HEK293 (cell line): ENCODE results near the gene PHACTR1.

Experiments used
- CTCF ChIA-PET: fragments of 350-600 bp; formaldehyde crosslinking; extraction: SDS; loops from one replicate; lab custom pipeline; 2021; ENCODE audit warnings: antibody characterized with exemption; lab: Yijun Ruan, JAX
- POLR2A ChIA-PET: fragments of 300-600 bp; formaldehyde crosslinking; extraction: SDS; loops from one replicate; lab custom pipeline; 2020; ENCODE audit warnings: antibody characterized with exemption, inconsistent platforms; lab: Yijun Ruan, JAX
- H3K27ac ChIP-seq: fragments of 200-500 bp; sonication (Bioruptor generic); 2 replicates; pipeline ENCODE4 v1.5.1; 2014; ENCODE audit warnings: low read depth, low read length, control low read depth, inconsistent platforms; ENCODE audit errors: extremely low read depth
- H3K36me3 ChIP-seq, 2 experiments: fragments of 200-500 bp in 1 of 2; sonication (Bioruptor generic) in 1 of 2; 1 replicate in 1 of 2; 2 replicates in 1 of 2; pipeline ENCODE4 v1.5.1; 2014 to 2017; ENCODE audit warnings: inconsistent platforms in 2 of 2, low read length in 2 of 2; ENCODE audit not compliant: control insufficient read depth in 2 of 2, insufficient read depth in 1 of 2
- H3K4me1 ChIP-seq: fragments of 200-500 bp; sonication (Bioruptor generic); 2 replicates; pipeline ENCODE4 v1.5.1; 2014; ENCODE audit warnings: mild to moderate bottlenecking, low read length, inconsistent platforms; ENCODE audit not compliant: control insufficient read depth, insufficient read depth
- H3K4me3 ChIP-seq: 2 replicates; pipeline ENCODE4 v1.5.1; 2011; ENCODE audit warnings: low read depth, mild to moderate bottlenecking, control low read depth, low read length, moderate library complexity
- H3K9me3 ChIP-seq: fragments of 200-500 bp; sonication (Bioruptor generic); 2 replicates; pipeline ENCODE4 v1.5.1; 2014; ENCODE audit warnings: low read depth, low read length, inconsistent platforms; ENCODE audit not compliant: control insufficient read depth, insufficient read depth
- HOXC10 ChIP-seq: sonication (generic); formaldehyde crosslinking; IDR thresholded peaks from 2 replicates; pipeline ENCODE4 v1.8.1; 2023; ENCODE audit warnings: mild to moderate bottlenecking, missing genetic modification reagents
- KLF9 ChIP-seq: fragments of 450-650 bp; formaldehyde crosslinking; IDR thresholded peaks from 2 replicates; pipeline ENCODE4 v1.5.1; 2016; ENCODE audit warnings: missing biosample characterization, missing genetic modification characterization, low read depth
- RBAK ChIP-seq: fragments of 450-650 bp; formaldehyde crosslinking; IDR thresholded peaks from 2 replicates; pipeline ENCODE4 v1.5.1; 2016; ENCODE audit warnings: missing biosample characterization, missing genetic modification characterization
- REPIN1 ChIP-seq: fragments of 450-650 bp; formaldehyde crosslinking; IDR thresholded peaks from 2 replicates; pipeline ENCODE4 v1.5.1; 2017; ENCODE audit warnings: missing biosample characterization, missing genetic modification characterization, low read depth
- SCRT1 ChIP-seq: fragments of 450-650 bp; formaldehyde crosslinking; IDR thresholded peaks from 2 replicates; pipeline ENCODE4 v1.5.1; 2016; ENCODE audit warnings: missing biosample characterization, missing genetic modification characterization, borderline replicate concordance
- YY2 ChIP-seq: fragments of 450-650 bp; formaldehyde crosslinking; IDR thresholded peaks from 2 replicates; pipeline ENCODE4 v1.5.1; 2016; ENCODE audit warnings: missing biosample characterization, missing genetic modification characterization
- ZBTB21 ChIP-seq: fragments of 450-650 bp; formaldehyde crosslinking; IDR thresholded peaks from 2 replicates; pipeline ENCODE4 v1.5.1; 2017; ENCODE audit warnings: missing biosample characterization, missing genetic modification characterization
- ZFP37 ChIP-seq: fragments of 450-650 bp; formaldehyde crosslinking; IDR thresholded peaks from 2 replicates; pipeline ENCODE4 v1.5.1; 2016; ENCODE audit warnings: missing biosample characterization, missing genetic modification characterization
- ZFP69B ChIP-seq: fragments of 450-650 bp; formaldehyde crosslinking; IDR thresholded peaks from 2 replicates; pipeline ENCODE4 v1.5.1; 2016; ENCODE audit warnings: missing biosample characterization, missing genetic modification characterization
- ZNF2 ChIP-seq: fragments of 450-650 bp; formaldehyde crosslinking; IDR thresholded peaks from 2 replicates; pipeline ENCODE4 v1.5.1; 2016; ENCODE audit warnings: missing biosample characterization, missing genetic modification characterization
- ZNF211 ChIP-seq: fragments of 450-650 bp; formaldehyde crosslinking; IDR thresholded peaks from 2 replicates; pipeline ENCODE4 v1.5.1; 2016; ENCODE audit warnings: low read depth, missing biosample characterization, missing genetic modification characterization
- ZNF24 ChIP-seq: fragments of 450-650 bp; formaldehyde crosslinking; IDR thresholded peaks from 2 replicates; pipeline ENCODE4 v1.5.1; 2016; ENCODE audit warnings: missing biosample characterization, missing genetic modification characterization
- ZNF274 ChIP-seq, 2 experiments: fragments of 200-500 bp in 1 of 2; fragments of 450-650 bp in 1 of 2; sonication (Bioruptor generic) in 1 of 2; formaldehyde crosslinking in 1 of 2; IDR thresholded peaks; 2 replicates each; pipeline versions ENCODE4 v1.5.1 to v1.6.1; 2014 to 2016; ENCODE audit warnings: borderline replicate concordance in 1 of 2, inconsistent platforms in 1 of 2, low read length in 1 of 2, missing biosample characterization in 1 of 2, missing genetic modification characterization in 1 of 2
- ZNF416 ChIP-seq: fragments of 450-650 bp; formaldehyde crosslinking; IDR thresholded peaks from 2 replicates; pipeline ENCODE4 v1.5.1; 2016; ENCODE audit warnings: missing biosample characterization, missing genetic modification characterization
- ZNF521 ChIP-seq: fragments of 450-650 bp; formaldehyde crosslinking; IDR thresholded peaks from 2 replicates; pipeline ENCODE4 v1.5.1; 2017; ENCODE audit warnings: missing biosample characterization, mild to moderate bottlenecking, missing genetic modification characterization
- ZNF530 ChIP-seq: fragments of 450-650 bp; formaldehyde crosslinking; IDR thresholded peaks from 2 replicates; pipeline ENCODE4 v1.5.1; 2016; ENCODE audit warnings: low read depth, missing biosample characterization, missing genetic modification characterization
- ZNF670 ChIP-seq: fragments of 450-650 bp; formaldehyde crosslinking; IDR thresholded peaks from 2 replicates; pipeline ENCODE4 v1.5.1; 2016; ENCODE audit warnings: missing biosample characterization, missing genetic modification characterization, low read depth
- ZNF747 ChIP-seq: fragments of 450-650 bp; formaldehyde crosslinking; IDR thresholded peaks from 2 replicates; pipeline ENCODE4 v1.5.1; 2016; ENCODE audit warnings: missing biosample characterization, missing genetic modification characterization
- TF ChIP-seq, protein P1 (sequence below): fragments of 450-650 bp; formaldehyde crosslinking; IDR thresholded peaks from 2 replicates; pipeline ENCODE4 v1.5.1; 2016; ENCODE audit warnings: missing biosample characterization, missing genetic modification characterization, borderline replicate concordance
- TF ChIP-seq, protein P2 (sequence below): fragments of 450-650 bp; formaldehyde crosslinking; IDR thresholded peaks from 2 replicates; pipeline ENCODE4 v1.5.1; 2016; ENCODE audit warnings: missing biosample characterization, missing genetic modification characterization

The PHACTR1 gene

DNA sequence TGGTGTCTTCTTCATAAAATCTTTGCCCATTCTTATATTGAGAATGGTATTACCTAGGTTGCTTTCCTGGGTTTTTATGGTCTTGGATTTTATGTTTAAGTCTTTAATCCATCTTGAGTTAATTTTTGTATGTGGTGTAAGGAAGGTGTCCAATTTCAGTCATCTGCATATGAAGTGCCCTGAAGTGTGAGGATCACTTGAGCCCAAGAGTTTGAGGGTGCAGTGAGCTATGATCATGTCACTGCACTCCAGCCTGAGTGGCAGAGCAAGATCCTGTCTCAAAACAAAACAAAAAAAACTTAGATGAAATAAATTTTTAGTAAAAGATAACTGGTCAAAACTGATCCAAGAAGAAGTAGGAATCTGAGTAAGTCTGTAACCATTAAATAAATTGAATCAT is 396.4 kb downstream of the PHACTR1 start:
- CTCF ChIA-PET: no interaction called here
- TF ChIP-seq YY2 (tag by site-specific recombination) (no peak), ZNF747 (no peak), ZNF211 (tag by site-specific recombination) (no peak), REPIN1 (tag by site-specific recombination) (no peak), ZNF521 (tag by site-specific recombination) (no peak), ZNF2 (tag by site-specific recombination) (no peak), KLF9 (no peak), RBAK (no peak), ZBTB21 (tag by site-specific recombination) (no peak), ZNF416 (tag by site-specific recombination) (no peak), ZNF274 (IDR thresholded peaks at IDR 0.05; ENCODE audit: low read length) (no peak), ZNF274 (tag by site-specific recombination; IDR thresholded peaks at IDR 0.05; ENCODE audit: borderline replicate concordance) (no peak), HOXC10 (CRISPR knock-in tag) (no peak), ZFP69B (tag by site-specific recombination) (no peak), ZNF530 (tag by site-specific recombination) (no peak), ZNF24 (tag by site-specific recombination) (no peak), ZNF670 (no peak), ZFP37 (tag by site-specific recombination) (no peak), SCRT1 (tag by site-specific recombination) (no peak)
- TF ChIP-seq, protein P1, sequence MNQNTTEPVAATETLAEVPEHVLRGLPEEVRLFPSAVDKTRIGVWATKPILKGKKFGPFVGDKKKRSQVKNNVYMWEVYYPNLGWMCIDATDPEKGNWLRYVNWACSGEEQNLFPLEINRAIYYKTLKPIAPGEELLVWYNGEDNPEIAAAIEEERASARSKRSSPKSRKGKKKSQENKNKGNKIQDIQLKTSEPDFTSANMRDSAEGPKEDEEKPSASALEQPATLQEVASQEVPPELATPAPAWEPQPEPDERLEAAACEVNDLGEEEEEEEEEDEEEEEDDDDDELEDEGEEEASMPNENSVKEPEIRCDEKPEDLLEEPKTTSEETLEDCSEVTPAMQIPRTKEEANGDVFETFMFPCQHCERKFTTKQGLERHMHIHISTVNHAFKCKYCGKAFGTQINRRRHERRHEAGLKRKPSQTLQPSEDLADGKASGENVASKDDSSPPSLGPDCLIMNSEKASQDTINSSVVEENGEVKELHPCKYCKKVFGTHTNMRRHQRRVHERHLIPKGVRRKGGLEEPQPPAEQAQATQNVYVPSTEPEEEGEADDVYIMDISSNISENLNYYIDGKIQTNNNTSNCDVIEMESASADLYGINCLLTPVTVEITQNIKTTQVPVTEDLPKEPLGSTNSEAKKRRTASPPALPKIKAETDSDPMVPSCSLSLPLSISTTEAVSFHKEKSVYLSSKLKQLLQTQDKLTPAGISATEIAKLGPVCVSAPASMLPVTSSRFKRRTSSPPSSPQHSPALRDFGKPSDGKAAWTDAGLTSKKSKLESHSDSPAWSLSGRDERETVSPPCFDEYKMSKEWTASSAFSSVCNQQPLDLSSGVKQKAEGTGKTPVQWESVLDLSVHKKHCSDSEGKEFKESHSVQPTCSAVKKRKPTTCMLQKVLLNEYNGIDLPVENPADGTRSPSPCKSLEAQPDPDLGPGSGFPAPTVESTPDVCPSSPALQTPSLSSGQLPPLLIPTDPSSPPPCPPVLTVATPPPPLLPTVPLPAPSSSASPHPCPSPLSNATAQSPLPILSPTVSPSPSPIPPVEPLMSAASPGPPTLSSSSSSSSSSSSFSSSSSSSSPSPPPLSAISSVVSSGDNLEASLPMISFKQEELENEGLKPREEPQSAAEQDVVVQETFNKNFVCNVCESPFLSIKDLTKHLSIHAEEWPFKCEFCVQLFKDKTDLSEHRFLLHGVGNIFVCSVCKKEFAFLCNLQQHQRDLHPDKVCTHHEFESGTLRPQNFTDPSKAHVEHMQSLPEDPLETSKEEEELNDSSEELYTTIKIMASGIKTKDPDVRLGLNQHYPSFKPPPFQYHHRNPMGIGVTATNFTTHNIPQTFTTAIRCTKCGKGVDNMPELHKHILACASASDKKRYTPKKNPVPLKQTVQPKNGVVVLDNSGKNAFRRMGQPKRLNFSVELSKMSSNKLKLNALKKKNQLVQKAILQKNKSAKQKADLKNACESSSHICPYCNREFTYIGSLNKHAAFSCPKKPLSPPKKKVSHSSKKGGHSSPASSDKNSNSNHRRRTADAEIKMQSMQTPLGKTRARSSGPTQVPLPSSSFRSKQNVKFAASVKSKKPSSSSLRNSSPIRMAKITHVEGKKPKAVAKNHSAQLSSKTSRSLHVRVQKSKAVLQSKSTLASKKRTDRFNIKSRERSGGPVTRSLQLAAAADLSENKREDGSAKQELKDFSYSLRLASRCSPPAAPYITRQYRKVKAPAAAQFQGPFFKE (tag by site-specific recombination): no peak
- TF ChIP-seq, protein P2, sequence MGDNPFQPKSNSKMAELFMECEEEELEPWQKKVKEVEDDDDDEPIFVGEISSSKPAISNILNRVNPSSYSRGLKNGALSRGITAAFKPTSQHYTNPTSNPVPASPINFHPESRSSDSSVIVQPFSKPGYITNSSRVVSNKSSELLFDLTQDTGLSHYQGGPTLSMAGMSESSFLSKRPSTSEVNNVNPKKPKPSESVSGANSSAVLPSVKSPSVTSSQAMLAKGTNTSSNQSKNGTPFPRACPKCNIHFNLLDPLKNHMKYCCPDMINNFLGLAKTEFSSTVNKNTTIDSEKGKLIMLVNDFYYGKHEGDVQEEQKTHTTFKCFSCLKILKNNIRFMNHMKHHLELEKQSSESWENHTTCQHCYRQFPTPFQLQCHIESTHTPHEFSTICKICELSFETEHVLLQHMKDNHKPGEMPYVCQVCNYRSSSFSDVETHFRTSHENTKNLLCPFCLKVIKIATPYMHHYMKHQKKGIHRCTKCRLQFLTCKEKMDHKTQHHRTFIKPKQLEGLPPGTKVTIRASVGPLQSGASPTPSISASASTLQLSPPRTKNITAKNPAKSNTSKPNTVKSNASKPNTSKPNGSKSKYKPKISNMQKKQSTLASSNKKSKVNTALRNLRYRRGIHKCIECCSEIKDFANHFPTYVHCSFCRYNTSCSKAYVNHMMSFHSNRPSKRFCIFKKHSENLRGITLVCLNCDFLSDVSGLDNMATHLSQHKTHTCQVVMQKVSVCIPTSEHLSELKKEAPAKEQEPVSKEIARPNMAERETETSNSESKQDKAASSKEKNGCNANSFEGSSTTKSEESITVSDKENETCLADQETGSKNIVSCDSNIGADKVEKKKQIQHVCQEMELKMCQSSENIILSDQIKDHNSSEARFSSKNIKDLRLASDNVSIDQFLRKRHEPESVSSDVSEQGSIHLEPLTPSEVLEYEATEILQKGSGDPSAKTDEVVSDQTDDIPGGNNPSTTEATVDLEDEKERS: no peak
- H3K9me3 ChIP-seq: no peaks in the 10 kb centered on the region
- POLR2A ChIA-PET: no interaction called here
- no peaks in the 10 kb centered on the region for H3K4me1 ChIP-seq
- H3K36me3 ChIP-seq: no peaks in the 10 kb centered on the region; a peak in 1 of 3 replicates
- no peak overlapping the region for H3K27ac ChIP-seq
- no peak overlapping the region for H3K4me3 ChIP-seq
